Testis (tissue), 3 donors: ENCODE measurements around the gene ZNRF3. TPM values are rescaled to one million over a fixed set of nuclear protein-coding genes. Genes with fewer than 3 reads are reported as not detected.

Experiments used
- DNase-seq: peaks from one replicate; pipeline ENCODE4 v3.0.0-alpha.2; 2019
- H3K27ac ChIP-seq, 2 donors: fragments of 200-600 bp; sonication (generic); one replicate each; pipeline ENCODE4 v1.5.1; 2019
- H3K27me3 ChIP-seq: fragments of 200-600 bp; sonication (generic); one replicate; pipeline ENCODE4 v1.5.1; 2019
- H3K36me3 ChIP-seq: fragments of 200-600 bp; sonication (generic); one replicate; pipeline ENCODE4 v1.5.1; 2017; ENCODE audit warnings: low read depth; ENCODE audit errors: missing control alignments
- H3K4me1 ChIP-seq: fragments of 200-600 bp; sonication (generic); one replicate; pipeline ENCODE4 v1.5.1; 2019
- H3K4me3 ChIP-seq, 2 donors: fragments of 200-600 bp; sonication (generic); one replicate each; pipeline ENCODE4 v1.5.1; 2017 to 2019
- H3K9me3 ChIP-seq: fragments of 200-600 bp; sonication (generic); one replicate; pipeline ENCODE4 v1.5.1; 2017
- CTCF ChIP-seq, 3 experiments: fragments of 450-650 bp in 2 of 3; fragments of 200-600 bp in 1 of 3; sonication (generic) in 1 of 3; IDR thresholded peaks; one replicate each; pipeline ENCODE4 v1.5.1; 2016 to 2019; ENCODE audit warnings: antibody characterized with exemption in 3 of 3, mild to moderate bottlenecking in 2 of 3, moderate library complexity in 1 of 3
- POLR2A ChIP-seq: fragments of 450-650 bp; IDR thresholded peaks from one replicate; pipeline ENCODE4 v1.6.1; 2017; ENCODE audit warnings: antibody characterized with exemption, mild to moderate bottlenecking, moderate library complexity
- WGBS, 2 donors: methylation state at CpG; one replicate each; pipeline ENCODE4 v1.1.5; 2018; 5-methylcytosine and 5-hydroxymethylcytosine counted together
- intact Hi-C: fragments of 100-400 bp; cut with DNase I; formaldehyde crosslinking; loops from one replicate; pipeline ENCODE4 v1.15.1; 2023; ENCODE audit warnings: low total_unique reads
- polyA plus RNA-seq: library from polyadenylated mRNA; stranded (reverse); fragments of 350-450 nt; fragmentation: Illumina TruSeq; extraction: RNeasy Lipid Tissue Mini Kit (QIAGEN cat#74804); gene quantifications from one replicate; pipeline ENCODE4 v1.2.3, GENCODE V29; 2014; ENCODE audit warnings: low read depth, low replicate concordance; ENCODE audit not compliant: insufficient read depth
- total RNA-seq, 2 donors: library from RNA; depleted of rRNA; stranded (reverse); fragments of >200 nt; gene quantifications; one replicate each; pipeline ENCODE4 v1.2.3, GENCODE V29; 2016

The ZNRF3 gene
- total and polyA plus RNA-seq, 3 donors from 2014 or later = 13.9 to 44.5 (median 32.2) TPM

- intact Hi-C loops = no loop called here
- H3K36me3 ChIP-seq = no peaks in the 10 kb centered on the region
- DNase-seq = peak; percentile 30
- H3K27me3 ChIP-seq = no peaks in the 10 kb centered on the region
- peak overlapping the region; percentile 42 to 48 for H3K27ac ChIP-seq
- H3K4me1 ChIP-seq = peaks cover 15% of the 10 kb centered on the region
- no peaks in the 10 kb centered on the region for H3K9me3 ChIP-seq
- H3K4me3 ChIP-seq = no peak overlapping the region
- WGBS, 2 donors = 38 to 67% methylated on average over 5 to 6 of the region's 6 CpGs
- TF ChIP-seq CTCF (IDR thresholded peaks at IDR 0.05) (no peak), POLR2A (no peak)
Measured at GRCh38 chr22:28978158-28978557, 94.8 kb downstream of the ZNRF3 start.

- 77 to 82% methylated on average over 4 of the region's 4 CpGs for WGBS, 2 donors
- no peak for DNase-seq
- no peaks in the 10 kb centered on the region for H3K27me3 ChIP-seq
- intact Hi-C loops = no loop called here
- no peak overlapping the region for H3K27ac ChIP-seq
- no peaks in the 10 kb centered on the region for H3K9me3 ChIP-seq
- H3K36me3 ChIP-seq = no peaks in the 10 kb centered on the region
- TF ChIP-seq POLR2A (no peak), CTCF (IDR thresholded peaks at IDR 0.05) (no peak)
- peaks cover 15% of the 10 kb centered on the region for H3K4me1 ChIP-seq
- H3K4me3 ChIP-seq = no peak overlapping the region
Measured at GRCh38 chr22:28978863-28979796, 95.8 kb downstream of the ZNRF3 start.

GRCh38 chr22:28980326-28980725 lies 97.0 kb downstream of the ZNRF3 start:
- Histone ChIP-seq H3K27me3 (no peaks in the 10 kb centered on the region), H3K4me1 (peaks cover 15% of the 10 kb centered on the region), H3K9me3 (no peaks in the 10 kb centered on the region), H3K4me3 (no peak overlapping the region), H3K36me3 (no peaks in the 10 kb centered on the region), H3K27ac (no peak overlapping the region)
- DNase-seq = no peak
- intact Hi-C loops = no loop called here
- no peak for TF ChIP-seq CTCF (IDR thresholded peaks at IDR 0.05)
- TF ChIP-seq POLR2A = no peak

- no peak overlapping the region for H3K27ac ChIP-seq
- intact Hi-C loops = no loop called here
- no peaks in the 10 kb centered on the region for H3K27me3 ChIP-seq
- H3K4me3 ChIP-seq = no peak overlapping the region
- DNase-seq = no peak
- TF ChIP-seq POLR2A (no peak), CTCF (IDR thresholded peaks at IDR 0.05) (no peak)
- peaks cover 20% of the 10 kb centered on the region for H3K4me1 ChIP-seq
- 93 to 97% methylated on average over 14 of the region's 14 CpGs for WGBS, 2 donors
- no peaks in the 10 kb centered on the region for H3K9me3 ChIP-seq
- no peaks in the 10 kb centered on the region for H3K36me3 ChIP-seq
Measured at GRCh38 chr22:28981818-28982499, 98.6 kb downstream of the ZNRF3 start.
